Myocyte (in vitro differentiated cells): ENCODE data around the gene ELK3. TPM values are rescaled to one million over a fixed set of nuclear protein-coding genes. Genes with fewer than 3 reads are reported as not detected.

Experiments used
- DNase-seq: peaks from one replicate; pipeline ENCODE4 v3.0.0-alpha.2; 2012; ENCODE audit warnings: low read depth
- total RNA-seq: library from RNA; depleted of rRNA; stranded (reverse); fragments of >200 nt; gene quantifications from 2 replicates; pipeline ENCODE4 v1.2.3, GENCODE V29; 2014

ELK3 gene
- total RNA-seq, 1 donor from 2014 or later: 22.5 TPM

- DNase-seq: no peak
Observed at GRCh38 chr12:96187956-96188355, 6.2 kb upstream of the ELK3 start.

GRCh38 chr12:96189781-96190180 is 4.4 kb upstream of the ELK3 start:
- DNase-seq: no peak

- no peak for DNase-seq
Observed at GRCh38 chr12:96190413-96191108, 3.6 kb upstream of the ELK3 start.

GRCh38 chr12:96192926-96193573 is 1.1 kb upstream of the ELK3 start:
- no peak for DNase-seq

- DNase-seq: no peak
Observed at GRCh38 chr12:96194576-96194889, 358 bp downstream of the ELK3 start.

GRCh38 chr12:96194971-96195844 is 1.0 kb downstream of the ELK3 start:
- DNase-seq: peak; percentile 66

- peak; percentile 56 for DNase-seq
Observed at GRCh38 chr12:96195845-96196451, 1.8 kb downstream of the ELK3 start.

- DNase-seq: no peak
Observed at GRCh38 chr12:96196781-96197180, 2.6 kb downstream of the ELK3 start.

- peak; percentile 53 for DNase-seq
Observed at GRCh38 chr12:96197503-96198272, 3.5 kb downstream of the ELK3 start.

- peak; percentile 44 for DNase-seq
Observed at GRCh38 chr12:96198965-96199364, 4.8 kb downstream of the ELK3 start.

- no peak for DNase-seq
Observed at GRCh38 chr12:96199464-96199863, 5.3 kb downstream of the ELK3 start.

GRCh38 chr12:96201272-96202227 is 7.4 kb downstream of the ELK3 start:
- DNase-seq: no peak

- DNase-seq: no peak
Observed at GRCh38 chr12:96204381-96204780, 10.2 kb downstream of the ELK3 start.

- DNase-seq: no peak
Observed at GRCh38 chr12:96205908-96206307, 11.7 kb downstream of the ELK3 start.

GRCh38 chr12:96206936-96207662 is 12.9 kb downstream of the ELK3 start:
- no peak for DNase-seq

- no peak for DNase-seq
Observed at GRCh38 chr12:96208346-96208745, 14.2 kb downstream of the ELK3 start.

GRCh38 chr12:96208801-96209549 is 14.8 kb downstream of the ELK3 start:
- no peak for DNase-seq

GRCh38 chr12:96210376-96211055 is 16.3 kb downstream of the ELK3 start:
- no peak for DNase-seq
